GM21619 (cell line): ENCODE data around the gene CYP2D6.
"Not testable (repeated sequence)": the region's sequence is repeated elsewhere in the genome, so short reads cannot be mapped to it uniquely, and the experiment has no call there.

Experiments
- ATAC-seq: cut with Tn5 transposase; IDR thresholded peaks from one replicate; pipeline ENCODE4 v1.9.1; 2021; ENCODE audit not compliant: unreplicated experiment

CYP2D6 gene

DNA sequence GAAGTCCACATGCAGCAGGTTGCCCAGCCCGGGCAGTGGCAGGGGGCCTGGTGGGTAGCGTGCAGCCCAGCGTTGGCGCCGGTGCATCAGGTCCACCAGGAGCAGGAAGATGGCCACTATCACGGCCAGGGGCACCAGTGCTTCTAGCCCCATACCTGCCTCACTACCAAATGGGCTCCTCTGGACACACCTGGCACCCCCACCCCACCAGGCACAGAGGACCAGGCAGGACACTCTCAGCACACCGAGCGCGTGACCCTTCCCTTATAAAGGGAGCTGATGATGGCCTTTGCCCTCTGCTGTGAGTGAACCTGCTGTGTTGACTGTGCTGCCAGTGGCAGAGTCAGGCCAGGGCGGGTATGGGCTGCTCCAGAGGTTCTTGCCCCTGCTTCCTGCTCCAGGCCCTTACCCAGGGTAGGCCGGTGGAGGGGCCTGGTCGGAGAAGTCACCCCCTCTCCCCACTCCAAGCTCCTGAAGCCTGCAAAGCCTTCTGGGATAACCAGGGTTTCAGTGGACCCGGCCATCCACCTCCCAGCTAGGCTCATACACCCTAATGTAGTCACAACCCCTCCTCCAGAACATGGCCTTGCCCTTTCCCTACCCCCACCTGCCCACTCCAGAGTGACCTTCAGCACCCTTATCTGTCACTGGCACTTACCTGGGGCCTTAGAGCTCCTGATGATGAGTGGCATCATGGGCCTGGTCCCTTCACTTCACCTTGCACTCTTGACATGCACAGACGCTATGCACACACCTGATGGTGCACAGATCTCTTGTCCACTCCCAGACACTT lies at the start of gene CYP2D6:
Gene CYP2D6, minus strand, starts transcription at position 172 of the 793 bp plus-strand sequence. Its CDS starts 19 bp downstream, at position 153.
- ATAC-seq, result not testable (repeated sequence)

DNA sequence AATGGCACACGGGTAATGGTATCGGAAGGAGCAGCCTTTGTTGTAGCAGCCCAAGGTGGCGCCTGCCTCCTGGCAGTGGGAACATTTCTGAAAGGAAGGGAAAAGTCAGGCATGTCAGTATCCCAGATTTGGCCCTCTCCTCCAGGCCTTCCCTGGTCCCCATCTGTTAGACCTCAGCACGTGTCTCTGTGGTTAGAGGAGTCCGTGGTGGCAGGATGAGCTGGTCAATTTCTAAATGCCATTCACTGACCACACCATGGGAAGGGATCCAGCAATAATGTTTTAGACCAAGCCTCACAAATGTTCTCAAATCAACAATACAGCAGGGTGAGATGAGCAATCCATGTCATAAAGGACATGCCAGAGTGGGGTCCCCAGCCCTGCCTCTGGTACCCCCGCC lies 49.0 kb upstream of the CYP2D6 start:
- no peak for ATAC-seq

DNA sequence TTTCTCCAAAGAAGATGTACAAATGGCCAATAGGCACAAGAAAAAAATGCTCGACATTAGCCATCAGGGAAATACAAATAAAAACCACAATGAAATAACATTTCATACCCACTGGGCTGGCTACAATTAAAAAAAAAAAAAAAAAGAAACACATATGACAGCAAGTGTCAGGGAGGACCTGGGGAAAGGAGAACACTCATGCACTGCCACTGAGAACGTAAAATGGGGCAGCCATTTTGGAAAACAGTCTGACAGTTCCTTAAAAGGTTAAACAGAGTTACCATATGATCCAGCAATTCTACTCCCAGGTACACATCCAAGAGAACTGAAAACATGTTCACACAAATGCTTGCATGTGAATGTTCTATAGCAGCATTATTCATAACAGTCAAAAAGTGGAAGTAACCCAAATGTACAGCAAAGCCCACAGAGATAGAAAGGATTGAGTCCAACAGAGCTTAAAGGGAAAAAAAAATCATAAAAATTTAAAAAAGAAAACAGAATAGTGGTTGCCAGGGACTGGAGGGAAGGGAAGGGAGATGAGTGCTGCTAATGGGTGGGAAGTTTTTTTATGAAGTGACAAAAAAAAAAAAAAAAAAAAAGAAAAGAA lies 48.4 kb upstream of the CYP2D6 start:
- no peak for ATAC-seq

DNA sequence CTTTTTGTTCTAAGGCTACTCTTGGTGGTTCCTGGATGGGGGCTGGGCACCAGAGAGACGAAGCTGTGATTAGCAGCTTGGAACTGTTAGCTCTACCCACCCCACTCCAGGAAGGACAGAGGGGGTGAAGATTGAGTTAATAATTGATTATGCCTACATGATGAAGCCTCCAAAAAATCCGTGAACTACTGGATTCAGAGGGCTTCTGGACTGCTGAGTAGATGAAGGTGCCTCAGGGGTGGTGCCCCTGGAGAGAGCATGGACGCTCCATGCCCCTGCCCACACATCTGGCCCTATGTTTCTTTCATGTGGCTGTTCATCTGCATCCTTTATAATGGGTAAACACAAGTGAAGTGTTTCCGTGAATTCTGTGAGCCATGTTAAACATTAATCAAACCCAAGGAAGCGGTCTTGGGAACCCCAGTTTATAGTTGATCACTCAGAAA lies 47.3 kb upstream of the CYP2D6 start:
- ATAC-seq, result no peak

DNA sequence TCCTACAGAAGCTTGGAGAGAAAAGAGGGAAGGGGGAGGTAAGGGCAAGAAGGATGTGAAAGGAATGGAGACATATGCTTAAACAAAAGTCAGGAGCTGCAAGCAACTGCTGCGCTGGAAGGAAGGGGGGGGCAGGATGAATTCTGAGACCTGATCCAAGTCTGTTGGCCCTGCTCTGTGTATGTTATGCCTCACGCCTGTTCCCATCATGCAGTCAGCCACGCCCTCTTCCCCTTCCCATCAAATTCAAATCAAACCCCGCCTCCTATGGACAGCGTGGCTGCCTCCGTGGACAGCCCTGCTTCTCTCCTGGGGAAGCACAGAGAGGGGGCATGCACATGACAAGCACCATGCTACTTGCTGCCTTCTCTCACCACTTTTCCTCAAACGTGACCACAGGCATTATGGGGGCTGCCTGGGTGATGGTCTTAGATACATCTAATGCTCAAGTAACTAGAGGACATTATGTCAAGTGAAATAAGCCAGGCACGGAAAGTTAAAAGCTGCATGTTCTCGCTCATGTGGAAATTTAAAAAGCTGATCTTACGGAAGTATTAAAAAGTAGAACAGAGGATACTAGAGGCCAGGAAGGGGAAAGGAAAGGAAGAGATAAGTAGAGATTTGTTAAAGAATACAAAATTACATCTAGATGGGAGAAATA lies 45.8 kb upstream of the CYP2D6 start:
- ATAC-seq, result no peak

DNA sequence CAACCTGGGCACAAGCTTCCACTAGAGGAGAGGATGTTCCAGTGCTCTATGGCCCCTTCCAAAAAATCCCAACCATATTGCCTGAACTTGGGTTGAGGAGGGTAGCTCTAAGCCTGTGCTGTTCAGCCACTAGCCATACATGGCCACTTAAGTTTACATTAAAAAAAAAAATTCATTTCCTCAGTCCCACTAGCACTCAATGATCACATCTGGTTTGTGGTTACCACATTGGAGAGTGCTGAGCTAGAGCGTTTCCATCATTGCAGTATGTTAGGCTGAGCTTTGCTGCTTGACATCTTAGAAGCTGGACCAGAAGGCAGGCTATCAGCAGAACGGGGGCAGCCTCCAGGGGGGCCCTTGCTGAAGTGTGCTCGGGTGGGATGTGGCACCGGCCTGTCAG lies 43.5 kb upstream of the CYP2D6 start:
- no peak for ATAC-seq

DNA sequence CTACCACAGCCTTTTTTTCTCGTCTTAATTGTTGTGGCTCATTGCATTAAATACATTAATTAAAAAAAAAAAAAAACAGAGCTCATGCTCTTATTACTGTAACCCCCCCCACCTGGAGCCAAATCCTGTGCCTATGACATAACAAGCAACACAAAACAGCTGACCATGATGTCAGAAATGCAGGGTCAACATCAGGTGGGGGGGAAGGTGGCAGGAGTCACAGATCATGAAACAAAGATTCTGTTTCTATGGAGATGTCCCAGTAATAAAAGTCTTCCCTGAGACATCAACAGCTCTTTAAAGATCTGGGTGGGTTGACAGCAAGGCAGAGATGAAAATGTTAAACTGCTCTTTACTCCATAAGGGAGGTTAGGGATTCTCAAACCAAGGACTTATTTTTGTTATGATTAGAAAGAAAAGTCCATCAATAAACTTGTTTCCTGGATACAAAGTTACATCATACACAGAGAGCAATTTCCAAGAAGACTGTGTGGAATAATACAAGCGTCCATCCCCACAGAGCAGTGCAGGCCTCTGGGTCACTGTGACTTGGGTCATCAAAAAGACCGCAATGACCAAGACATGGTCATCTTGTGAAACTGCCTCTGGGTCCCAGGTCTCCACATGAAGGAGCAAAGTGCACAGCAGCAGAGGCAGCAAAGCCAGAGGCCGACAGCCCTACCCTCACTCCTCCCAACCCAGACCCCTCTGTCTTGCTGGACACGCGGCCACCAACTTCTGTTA lies 42.7 kb upstream of the CYP2D6 start:
- no peak for ATAC-seq

DNA sequence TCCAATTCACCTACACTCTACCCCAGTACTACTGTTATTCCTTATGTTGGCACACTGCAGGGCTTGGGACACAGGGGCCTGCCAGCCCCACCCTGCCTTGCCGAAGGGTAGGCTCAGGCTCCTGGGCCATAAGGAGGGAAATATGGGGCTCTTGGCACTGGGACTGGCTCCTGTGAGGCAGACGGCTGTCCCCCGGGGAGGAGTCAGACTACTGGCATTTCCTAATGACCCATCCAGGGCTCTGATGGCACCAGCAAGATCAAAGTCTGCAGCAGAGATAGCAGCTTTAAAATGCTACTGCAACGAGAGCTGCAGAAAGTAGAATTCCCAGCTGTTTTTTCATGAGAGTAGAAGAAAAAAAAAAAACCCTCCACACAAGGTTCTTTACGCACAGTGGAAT lies 42.2 kb upstream of the CYP2D6 start:
- no peak for ATAC-seq

DNA sequence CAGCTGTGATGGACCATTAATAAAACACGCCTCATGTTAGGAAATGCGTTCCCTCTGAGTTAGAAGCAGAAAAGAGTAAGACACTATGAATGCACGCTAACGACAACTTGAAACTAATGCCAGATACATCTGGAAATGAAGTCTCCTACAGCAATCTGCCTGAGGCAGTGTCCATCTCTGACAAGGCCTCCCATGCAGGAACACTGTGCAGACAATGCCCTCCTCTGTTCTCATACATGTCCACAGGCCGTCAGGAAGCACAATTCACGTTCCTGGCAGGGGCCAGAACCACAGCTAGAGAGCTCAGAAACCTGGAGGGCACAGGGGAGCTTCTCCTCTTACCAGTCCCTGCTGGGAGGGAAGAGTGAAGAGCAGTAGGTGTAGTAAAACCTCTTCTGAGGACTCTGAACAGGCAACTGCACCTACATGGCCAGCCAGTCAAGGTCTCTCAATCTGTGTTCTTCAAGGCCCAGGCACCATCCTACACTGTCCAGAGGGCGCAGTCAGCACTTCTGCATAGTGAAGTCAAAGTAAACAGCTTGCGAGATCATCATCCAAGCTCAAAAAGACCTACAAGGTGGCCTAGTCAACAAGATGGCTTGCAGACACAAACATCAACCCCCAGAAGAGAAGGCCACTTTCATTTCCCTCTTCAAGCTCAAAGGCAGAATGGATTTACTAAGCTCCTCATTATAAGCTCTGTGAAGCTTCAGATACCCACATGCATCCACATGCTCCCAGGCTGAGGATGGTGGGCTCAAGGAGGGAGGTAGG lies 41.5 kb upstream of the CYP2D6 start:
- no peak for ATAC-seq

DNA sequence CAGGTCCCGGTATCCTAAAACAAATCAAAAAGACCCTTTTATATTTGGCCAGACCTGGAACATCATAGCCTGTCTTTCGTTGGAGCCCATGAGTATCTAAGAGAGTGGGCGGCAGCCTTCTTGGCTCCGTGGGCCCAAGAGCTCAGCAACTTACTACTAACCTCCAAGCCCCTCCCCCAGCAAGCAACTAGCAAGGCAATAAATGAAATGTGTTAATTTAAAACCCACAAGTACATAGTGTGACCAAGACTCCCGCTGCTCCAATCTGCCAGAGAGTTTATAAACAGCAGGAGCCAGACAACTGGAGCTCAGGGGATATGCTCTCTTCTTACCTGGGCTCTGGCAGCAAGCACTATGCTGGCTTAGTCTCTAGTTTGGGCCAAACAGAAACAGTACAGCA lies 40.8 kb upstream of the CYP2D6 start:
- ATAC-seq, result no peak

DNA sequence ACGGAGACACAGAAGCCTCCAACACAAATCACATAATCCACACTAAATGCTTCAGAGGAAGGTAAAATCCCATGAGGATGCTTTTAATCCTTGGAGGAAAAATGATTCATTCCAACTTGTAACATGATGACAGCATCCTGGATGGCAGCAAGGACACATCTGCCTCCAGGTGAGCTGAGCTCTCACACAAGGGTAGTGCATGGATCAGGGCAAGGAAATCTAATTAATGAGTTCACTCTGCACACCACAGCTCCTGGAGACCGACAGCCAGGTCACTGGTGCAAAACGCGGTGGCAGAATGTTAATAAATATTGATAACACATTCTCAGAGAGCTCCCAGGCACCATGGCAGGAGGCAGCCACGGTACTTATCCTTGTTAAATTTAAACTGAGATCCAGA lies 40.3 kb upstream of the CYP2D6 start:
- no peak for ATAC-seq

DNA sequence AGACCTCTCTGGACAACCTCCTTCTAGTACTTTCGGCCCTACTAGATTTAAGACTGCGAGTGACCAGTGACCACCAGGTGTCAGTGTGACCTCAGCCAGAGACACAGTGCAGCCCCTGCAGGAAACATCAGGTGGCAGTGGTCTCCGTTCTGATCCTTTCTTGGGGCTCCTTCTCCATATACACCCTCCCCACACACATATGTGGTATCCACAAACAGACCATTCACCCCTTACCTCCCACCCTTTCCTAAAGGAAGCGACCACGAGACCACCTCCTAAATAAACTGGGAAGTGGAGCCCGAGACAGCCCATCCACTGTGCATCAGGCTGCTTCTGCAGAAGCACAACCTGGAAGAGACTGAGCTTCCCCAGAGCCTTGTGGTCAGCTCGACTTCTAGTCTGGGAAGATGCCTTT lies 38.5 kb upstream of the CYP2D6 start:
- ATAC-seq, result no peak

DNA sequence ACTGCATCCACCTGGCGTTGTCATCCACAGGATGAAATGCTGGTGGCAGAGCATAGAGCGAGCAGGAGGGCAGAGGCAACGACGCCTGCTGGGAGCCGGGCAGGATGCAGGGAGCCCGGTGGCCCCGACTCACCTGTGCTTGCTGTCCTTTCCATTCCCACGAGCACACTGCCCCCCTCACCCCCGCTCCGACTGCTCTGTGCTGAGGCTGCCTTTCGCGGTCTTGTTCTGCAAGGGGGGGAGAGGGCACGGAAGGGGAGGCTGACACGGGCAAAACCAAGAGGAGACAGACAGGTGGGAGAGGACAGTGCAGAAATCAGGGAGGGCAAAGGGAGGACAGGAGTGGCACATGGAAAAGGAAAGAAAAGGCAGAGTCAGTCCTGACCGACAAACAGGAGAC lies 37.9 kb upstream of the CYP2D6 start:
- ATAC-seq, result no peak

DNA sequence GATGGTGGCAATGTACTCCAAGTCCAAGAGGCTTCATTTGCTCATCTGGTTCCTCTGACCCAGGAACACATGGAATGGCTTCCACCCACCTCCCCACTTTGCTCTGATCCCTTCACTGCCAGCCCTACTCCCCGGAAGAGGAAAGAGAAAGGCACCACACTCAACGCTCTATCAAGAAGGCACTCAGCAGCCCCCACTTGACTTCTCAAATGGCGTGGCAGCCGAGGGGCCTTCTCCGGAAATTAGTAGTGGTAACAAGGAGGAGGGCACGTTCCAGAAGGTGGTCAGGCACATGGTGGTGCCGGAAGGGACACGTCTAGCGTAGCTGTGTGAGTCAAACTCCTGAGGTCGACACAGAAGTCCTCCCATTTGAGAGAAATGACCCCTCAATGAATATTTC lies 36.5 kb upstream of the CYP2D6 start:
- ATAC-seq, result no peak

DNA sequence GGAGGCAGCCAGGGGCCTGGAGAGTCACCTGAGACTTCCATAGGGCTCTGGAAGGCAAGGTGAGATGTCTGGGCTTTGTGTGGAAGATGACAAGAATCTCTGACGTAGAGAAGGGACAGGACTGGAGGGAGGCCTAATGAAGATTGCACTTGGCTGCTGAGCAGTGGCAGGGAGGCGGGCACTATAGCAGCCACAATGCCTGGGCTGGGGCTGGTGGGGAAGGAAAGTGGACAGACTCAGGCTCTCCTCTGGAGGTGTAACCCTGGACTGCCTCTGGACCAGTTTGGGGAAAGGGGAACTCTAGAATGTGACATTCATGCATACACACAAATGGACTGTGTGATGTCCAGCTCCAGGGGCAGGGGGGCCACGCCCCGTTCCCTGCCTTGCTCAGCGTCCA lies 34.3 kb upstream of the CYP2D6 start:
- no peak for ATAC-seq

DNA sequence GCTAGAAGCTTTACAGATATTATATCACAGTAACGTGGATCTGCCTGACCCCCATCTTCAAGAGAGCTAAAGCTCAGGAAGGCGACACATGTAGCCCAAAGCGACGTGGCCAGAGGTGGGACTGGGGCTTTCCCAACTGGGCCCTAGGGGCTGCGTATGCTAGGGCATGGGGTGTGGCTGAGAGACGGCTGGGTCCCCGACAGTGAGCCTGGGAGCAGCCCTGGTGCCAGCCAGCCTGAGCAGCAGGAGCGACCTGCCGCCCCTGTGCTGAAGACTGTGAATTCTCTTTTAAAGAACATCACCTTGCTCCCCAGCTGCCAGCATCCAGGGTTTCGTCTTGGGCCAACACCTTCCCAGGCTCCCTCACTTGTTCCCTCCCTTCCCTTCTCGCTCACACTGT lies 32.9 kb upstream of the CYP2D6 start:
- ATAC-seq, result no peak

DNA sequence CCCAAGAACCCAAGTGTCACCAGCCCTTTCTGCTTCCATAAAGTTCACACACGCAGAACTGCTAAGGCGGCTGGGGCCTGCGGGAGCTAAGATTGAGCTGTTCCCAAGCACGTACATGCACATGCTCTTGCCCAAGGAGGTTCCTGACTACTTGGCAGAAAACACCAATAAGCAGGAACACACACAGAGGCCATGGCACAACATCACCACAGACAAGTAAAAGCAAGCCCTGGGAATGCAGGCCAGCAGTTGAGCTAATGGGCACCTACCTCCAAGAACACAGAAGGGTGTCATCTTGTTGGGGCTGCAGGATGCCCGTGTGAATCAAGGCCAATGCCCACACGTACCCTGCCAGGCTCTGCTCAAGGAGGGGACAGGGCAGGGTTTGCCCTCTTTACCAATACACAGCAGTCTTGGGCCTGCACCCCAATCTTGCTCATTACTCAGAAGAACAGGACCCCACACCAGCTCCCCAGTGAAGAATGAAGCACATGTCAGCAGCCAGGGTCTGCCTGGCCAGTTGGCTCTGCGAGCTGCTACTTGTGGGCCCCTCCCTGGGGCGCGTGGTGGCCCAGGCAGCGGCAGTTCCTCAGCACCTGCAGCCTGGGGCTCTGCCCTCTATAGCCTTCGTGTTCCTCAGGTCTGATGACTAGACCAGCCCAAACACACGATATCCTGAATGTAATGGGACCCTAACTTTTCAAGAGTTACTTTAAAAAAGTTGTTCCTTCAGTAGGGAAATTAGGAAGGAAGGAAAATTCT lies 32.3 kb upstream of the CYP2D6 start:
- ATAC-seq, result no peak

DNA sequence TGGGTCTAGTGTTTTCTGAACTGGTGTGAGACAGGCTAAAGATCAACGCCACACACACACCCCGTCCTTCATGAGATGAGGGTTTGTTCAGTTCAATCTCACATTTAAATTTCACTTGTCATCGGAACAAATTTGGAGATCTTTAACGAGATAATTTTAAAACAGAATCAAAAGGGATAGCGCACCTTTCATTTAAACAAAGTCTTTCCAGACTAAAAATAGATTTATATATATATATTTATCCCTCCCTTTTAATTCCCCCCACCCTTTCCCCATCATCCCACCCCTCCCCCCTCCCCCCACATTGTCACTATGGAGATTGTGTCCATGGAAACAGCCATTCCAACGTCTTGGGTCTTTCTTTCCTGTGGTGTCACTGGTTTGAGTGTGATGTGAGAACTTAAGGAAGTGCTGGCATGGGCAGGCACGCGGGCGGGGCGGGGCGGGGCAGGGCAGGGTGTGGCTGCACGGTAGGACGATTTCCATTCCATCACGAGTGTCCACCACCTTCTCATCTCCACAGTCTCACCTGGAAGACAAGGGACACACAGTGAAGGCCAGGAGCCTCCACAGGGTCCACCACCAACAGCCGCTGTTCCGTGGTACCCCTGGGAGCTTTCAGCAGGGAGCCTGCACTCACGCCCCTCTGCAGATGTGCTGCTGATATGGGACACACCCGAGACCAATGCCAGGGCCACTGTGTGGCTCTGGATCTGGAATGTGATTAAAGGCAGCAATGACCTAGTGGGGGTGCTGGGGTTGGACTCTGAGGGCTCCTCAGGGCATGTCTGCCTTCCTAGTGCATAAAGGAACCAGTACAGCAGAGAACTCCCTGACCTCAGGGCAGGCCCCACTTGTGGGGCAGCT lies 30.5 kb upstream of the CYP2D6 start:
- no peak for ATAC-seq

DNA sequence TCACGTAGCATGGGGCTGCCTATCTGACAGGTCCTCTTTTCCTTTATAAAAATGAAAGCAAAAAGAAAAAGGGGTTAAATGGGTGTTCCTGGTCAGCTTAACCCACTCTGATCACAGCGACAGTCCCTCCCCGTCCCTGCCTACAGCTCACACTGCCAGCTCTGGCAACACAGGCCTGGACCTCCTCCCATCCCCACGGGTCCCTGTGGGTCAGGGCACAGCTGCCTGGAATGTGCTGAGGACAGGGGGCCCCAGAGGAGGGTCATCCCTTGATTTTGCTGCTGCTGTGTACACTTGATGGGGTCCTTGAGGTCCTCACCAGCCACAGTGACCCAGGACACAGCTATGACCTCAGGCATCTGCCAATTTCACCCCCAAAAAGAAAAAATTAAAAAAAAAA lies 29.6 kb upstream of the CYP2D6 start:
- no peak for ATAC-seq
